Activated gamma-delta T cell (primary cell): ENCODE data around the gene GRM7.
"Not testable (repeated sequence)": the region's sequence is repeated elsewhere in the genome, so short reads cannot be mapped to it uniquely, and the experiment has no call there.

ENCODE experiments used
- DNase-seq: peaks from one replicate; lab custom pipeline; 2025; lab: John Stamatoyannopoulos, UW
- total RNA-seq, 2 donors: gene quantifications; one replicate each; lab custom pipeline; 2026; lab: John Stamatoyannopoulos, UW

GRM7 gene
- total RNA-seq, result 0 to 0.13 reads per million in 2 donors

DNA sequence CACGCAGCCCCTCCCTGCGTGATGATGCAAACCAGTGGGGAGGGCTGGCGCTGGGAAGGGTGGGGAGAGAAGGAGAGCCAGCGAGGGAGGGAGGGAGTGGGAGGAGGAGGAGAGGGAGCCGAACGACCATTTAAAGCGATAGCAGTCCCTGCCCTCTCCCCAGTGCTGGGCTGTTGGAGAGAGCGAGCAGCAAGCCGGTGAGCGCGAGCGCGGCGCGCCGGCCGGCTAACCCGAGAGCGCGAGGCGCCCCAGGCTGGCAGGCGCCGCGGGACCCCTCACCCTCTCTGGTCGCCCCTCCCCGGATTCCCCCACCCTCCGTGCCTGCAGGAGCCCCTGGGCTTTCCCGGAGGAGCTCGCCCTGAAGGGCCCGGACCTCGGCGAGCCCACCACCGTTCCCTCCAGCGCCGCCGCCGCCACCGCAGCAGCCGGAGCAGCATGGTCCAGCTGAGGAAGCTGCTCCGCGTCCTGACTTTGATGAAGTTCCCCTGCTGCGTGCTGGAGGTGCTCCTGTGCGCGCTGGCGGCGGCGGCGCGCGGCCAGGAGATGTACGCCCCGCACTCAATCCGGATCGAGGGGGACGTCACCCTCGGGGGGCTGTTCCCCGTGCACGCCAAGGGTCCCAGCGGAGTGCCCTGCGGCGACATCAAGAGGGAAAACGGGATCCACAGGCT lies at the start of gene GRM7:
Gene GRM7, plus strand, starts transcription at position 162 of the 671 bp plus-strand sequence.
- no peak for DNase-seq

- no peak for DNase-seq
Observed at GRCh38 chr3:6821411-6821810, 39.5 kb upstream of the GRM7 start.

- DNase-seq, result no peak
Observed at GRCh38 chr3:6825524-6825923, 35.4 kb upstream of the GRM7 start.

- DNase-seq, result no peak
Observed at GRCh38 chr3:6827453-6827852, 33.5 kb upstream of the GRM7 start.

GRCh38 chr3:6844723-6845122 lies 16.2 kb upstream of the GRM7 start:
- no peak for DNase-seq

DNA sequence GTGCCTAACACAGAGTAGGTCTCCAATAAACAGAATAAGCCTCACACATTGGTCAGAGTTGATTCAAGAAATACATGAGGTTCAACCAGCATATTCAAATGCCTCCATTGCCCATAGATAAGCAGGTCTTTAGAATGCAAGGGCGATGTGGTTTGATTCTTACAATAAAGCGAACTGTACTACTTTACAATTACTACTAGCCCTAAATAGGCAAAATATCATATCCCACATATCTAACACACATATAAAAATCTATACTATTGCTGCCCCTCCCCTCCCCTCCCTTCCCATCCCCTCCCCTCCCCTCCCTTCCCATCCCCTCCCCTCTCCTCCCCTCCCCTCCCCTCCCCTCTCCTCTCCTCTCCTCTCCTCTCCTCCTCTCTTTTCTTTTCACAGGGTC lies 6.7 kb upstream of the GRM7 start:
- DNase-seq, result no peak

GRCh38 chr3:6857510-6857909 lies 3.4 kb upstream of the GRM7 start:
- DNase-seq, result no peak

DNA sequence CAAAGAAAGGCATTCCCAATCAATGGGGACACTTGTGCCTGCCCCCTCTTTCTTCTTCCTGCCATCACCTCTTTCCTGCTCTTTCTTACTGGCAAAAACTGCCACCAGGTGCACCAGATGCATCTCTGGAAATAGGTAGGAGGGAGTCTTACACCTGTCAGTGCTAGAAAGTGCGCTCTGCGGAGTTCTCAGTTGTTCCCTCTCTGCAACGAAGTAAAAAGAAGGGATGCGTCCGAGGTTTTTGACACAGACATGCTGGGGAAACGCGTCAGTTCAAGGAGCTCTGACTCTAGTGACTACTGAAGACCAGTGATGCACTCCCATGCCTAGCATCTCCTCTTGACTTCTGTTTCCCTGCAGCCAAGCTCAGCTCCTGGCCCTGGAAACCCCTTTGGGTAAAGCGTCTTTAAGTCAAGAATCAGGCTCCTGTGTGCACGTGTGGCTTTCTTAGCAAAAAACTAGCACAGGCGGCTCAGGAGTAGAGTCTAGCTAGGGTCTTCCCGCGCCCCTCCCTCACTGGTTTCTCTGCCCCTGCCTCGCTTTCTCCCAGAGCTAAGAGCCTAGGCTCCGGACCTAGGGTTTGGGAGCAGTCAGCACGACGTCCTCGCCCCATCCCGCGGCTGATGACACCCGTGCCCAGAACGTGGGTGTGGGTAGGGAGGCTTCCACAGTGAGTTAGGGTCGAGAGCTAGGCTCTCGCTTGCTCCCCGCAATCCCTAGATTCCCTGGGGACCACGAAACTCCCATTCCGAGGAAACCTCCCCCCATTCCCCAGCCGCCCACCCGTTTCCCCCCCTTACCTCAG lies 564 bp upstream of the GRM7 start:
- DNase-seq, result no peak

DNA sequence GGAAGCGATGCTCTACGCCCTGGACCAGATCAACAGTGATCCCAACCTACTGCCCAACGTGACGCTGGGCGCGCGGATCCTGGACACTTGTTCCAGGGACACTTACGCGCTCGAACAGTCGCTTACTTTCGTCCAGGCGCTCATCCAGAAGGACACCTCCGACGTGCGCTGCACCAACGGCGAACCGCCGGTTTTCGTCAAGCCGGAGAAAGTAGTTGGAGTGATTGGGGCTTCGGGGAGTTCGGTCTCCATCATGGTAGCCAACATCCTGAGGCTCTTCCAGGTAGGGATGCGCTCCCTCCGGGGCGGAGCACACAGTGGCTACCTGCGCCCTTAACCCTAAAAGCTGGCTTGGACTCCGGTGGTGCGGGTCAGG lies 698 bp downstream of the GRM7 start:
- no peak for DNase-seq

DNA sequence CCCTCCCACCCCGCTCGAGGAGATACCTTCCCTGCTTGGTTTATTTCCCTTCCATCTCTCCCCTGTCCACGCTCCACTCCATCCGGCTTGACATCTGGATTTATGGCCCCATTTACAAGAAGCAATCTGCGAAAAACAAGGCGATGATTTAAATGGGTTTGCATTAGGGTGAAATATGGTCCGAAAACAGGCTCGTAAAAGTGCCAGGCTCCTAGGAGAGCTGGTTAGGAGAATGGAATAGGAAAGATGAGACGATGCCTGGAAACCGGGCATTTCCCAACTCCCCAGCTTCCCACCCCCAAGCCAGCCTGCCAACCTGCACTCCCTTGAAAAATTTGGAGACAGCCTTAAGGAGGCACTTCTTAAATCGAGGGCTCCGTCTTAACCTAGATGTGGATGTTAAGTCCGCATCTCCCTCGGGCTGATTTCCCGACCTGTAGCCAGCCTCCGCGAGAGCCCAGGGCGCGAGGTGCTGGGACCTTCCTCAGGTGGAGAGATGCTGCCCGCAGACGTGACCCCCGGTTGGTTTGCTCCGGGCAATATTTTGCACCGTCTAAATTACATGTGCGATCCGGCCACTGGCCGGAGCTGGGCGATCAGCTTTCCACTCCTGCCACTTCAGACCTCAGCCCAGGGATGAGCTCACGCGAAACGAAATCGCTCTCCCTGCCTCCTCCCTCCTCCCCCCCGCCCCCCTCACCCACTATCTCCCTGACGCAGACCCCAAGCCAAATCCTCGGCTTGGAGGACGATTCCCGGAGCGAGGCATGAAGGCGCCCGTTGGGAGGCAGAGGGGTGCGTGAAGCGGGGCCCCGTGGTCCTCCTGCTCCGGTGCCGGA lies 1.3 kb downstream of the GRM7 start:
- DNase-seq, result no peak

DNA sequence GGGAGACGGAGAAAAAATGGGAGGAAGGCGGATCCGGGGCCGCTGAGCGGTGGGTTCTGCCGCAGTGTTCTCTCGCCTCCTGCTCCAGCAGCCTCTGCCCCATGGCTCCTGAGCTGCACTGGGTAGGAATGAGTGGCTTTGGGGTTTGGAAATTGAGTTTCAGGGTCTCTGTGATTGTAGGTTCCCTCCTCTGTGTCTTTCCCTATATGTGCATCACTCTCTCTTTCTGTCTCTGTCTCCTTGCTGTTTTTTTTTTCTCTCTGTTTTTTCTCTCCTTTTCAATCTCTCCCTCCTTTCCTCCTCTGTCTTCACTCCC lies 1.9 kb downstream of the GRM7 start:
- no peak for DNase-seq

GRCh38 chr3:6867269-6867668 lies 6.4 kb downstream of the GRM7 start:
- DNase-seq, result no peak

DNA sequence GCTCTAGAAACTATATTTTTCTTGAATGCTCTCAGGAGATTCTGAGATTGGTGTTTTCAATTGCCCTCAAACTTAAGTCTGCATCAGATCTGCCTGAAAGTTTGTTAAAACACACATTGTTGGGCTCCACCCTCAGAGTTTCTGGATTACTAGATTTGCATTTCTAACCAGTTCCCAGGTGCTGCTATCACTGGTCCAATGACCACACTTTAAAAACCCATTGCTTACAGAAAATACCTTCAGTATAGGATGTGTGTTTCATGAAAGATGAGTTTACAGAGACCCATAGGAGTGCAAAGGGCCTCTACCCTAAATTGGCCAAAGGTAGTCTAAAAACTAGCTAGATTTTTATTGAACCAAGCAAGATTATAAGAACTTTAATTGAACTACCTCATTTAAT lies 17.8 kb downstream of the GRM7 start:
- no peak for DNase-seq

GRCh38 chr3:6912240-6912639 lies 51.3 kb downstream of the GRM7 start:
- no peak for DNase-seq

DNA sequence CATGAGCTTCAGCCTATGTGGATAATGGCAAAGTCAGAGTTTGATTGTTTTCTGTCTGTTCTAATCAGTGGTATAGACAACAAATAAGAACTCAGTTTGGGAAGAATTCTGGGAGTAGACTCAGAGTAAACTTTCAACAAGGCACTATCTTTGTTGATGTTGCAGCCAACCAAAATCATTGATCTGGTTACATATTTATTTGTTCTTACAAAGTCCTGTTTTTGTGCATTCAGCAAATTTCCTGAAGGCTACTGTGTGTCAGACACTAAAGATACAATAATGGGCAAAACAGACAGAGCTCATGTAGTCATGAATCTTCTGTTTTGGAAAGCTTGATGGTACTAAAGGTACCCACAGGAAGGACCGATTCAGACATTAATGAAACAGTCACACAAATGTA lies 55.0 kb downstream of the GRM7 start:
- no peak for DNase-seq

DNA sequence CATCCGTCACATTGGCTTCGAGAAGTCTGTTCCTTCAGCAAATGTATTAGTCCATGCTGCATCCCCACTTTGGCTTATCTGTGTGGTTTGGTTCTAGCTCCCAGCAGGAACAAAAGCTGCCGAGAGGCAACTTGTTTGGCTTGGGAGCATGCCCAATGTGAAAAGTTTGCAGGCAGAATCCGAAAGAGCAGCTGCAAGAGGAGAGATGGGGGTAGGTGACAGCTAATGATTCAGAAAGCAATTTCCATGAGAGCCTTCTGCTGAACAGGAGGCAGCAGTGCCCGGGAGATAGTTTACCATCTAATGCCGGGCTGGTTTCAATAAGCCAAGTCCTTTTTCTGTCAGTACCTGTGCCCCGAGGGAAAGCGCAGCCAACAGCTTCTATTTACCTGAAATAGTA lies 60.2 kb downstream of the GRM7 start:
- no peak for DNase-seq

- no peak for DNase-seq
Observed at GRCh38 chr3:6921876-6922275, 61.0 kb downstream of the GRM7 start.

- DNase-seq, result no peak
Observed at GRCh38 chr3:6928064-6928463, 67.1 kb downstream of the GRM7 start.

DNA sequence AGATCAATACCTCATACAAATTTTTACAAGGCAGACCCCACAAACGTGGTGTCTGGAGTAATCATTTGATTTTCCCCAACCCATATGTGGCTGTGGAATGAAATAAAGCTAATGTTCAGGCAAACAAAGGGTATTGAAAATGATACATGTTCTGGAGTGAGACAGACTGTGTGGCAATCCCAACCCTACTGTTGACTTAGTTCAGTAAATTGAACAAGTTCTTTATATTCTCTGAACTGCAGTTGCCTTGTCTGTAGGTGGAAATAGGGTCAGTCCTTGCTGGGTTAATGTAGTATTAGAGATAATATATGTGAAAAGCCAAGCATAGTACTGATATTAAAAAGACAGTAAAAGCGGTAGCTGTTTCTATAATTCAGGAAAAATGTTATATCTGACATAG lies 69.0 kb downstream of the GRM7 start:
- no peak for DNase-seq

GRCh38 chr3:6935418-6935817 lies 74.5 kb downstream of the GRM7 start:
- DNase-seq, result not testable (repeated sequence)

DNA sequence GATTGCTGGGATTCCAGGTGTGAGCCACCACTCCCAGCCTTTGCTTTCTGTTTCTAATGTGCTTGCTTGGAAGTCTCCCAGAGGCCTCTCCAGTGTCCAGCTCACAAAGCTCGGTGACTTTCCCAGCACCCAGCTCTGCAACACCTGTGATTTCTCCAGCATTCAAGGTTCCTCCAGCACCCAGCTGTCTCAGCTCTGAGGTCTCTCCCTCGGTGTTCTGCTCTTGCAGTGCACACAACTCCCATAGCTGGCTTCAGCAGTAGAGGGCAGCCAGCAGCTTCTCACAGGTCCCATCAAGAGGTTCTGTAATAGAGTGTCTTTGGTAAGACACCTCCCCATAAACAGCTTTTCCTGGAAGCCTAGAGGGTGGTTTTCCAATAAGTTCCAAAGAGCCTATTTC lies 75.1 kb downstream of the GRM7 start:
- no peak for DNase-seq

- no peak for DNase-seq
Observed at GRCh38 chr3:6962801-6963200, 101.9 kb downstream of the GRM7 start.

GRCh38 chr3:6965881-6966280 lies 105.0 kb downstream of the GRM7 start:
- DNase-seq, result no peak
